ENCODE data around the gene ARL6IP6. TPM values are rescaled to one million over a fixed set of nuclear protein-coding genes. Genes with fewer than 3 reads are reported as not detected.
"Not testable (repeated sequence)": the region's sequence is repeated elsewhere in the genome, so short reads cannot be mapped to it uniquely, and the experiment has no call there.

The ARL6IP6 gene
- total and polyA plus RNA-seq, 2 experiments from 2014 or later: 18.2 to 23.2 TPM

DNA sequence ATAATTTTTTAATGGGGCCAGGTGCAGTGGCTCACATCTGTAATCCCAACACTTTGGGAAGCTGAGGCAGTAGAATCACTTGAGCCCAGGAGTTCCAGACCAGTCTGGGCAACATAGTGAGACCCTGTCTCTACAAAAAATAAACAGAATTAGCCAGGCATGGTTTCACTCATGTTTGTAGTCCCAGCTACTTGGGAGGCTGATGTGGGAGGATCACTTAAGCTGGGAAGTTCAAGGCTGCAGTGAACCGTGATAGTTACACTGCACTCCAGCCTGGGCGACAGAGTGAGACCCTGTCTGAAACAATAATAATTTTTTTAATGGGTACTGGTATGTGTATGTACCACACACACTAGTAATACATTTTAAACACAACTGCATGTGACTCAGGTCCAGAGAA is 2.4 kb downstream of the ARL6IP6 start:
- Histone ChIP-seq H3K36me3 (replicated peaks; ENCODE audit: insufficient read depth, low read depth) (no peaks in the 10 kb centered on the region), H3K27ac (no peak overlapping the region), H3K27me3 (no peaks in the 10 kb centered on the region), H3K4me1 (ENCODE audit: insufficient read depth) (peaks cover 14% of the 10 kb centered on the region), H4K20me1 (ENCODE audit: insufficient read depth, poor library complexity, severe bottlenecking) (peaks cover 11% of the 10 kb centered on the region), H3K4me2 (peak overlapping the region; percentile 85), H3K79me2 (peaks cover 76% of the 10 kb centered on the region), H3K4me3 (no peak overlapping the region), H3K9me2 (replicated peaks; ENCODE audit: insufficient read depth) (no peaks in the 10 kb centered on the region), H3K9me3 (ENCODE audit: low read depth) (no peaks in the 10 kb centered on the region), H2AFZ (no peak overlapping the region)
- TF ChIP-seq, protein P1, sequence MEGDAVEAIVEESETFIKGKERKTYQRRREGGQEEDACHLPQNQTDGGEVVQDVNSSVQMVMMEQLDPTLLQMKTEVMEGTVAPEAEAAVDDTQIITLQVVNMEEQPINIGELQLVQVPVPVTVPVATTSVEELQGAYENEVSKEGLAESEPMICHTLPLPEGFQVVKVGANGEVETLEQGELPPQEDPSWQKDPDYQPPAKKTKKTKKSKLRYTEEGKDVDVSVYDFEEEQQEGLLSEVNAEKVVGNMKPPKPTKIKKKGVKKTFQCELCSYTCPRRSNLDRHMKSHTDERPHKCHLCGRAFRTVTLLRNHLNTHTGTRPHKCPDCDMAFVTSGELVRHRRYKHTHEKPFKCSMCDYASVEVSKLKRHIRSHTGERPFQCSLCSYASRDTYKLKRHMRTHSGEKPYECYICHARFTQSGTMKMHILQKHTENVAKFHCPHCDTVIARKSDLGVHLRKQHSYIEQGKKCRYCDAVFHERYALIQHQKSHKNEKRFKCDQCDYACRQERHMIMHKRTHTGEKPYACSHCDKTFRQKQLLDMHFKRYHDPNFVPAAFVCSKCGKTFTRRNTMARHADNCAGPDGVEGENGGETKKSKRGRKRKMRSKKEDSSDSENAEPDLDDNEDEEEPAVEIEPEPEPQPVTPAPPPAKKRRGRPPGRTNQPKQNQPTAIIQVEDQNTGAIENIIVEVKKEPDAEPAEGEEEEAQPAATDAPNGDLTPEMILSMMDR (IDR thresholded peaks at IDR 0.05; ENCODE audit: poor library complexity): no peak
- TF ChIP-seq EZH2 (IDR thresholded peaks at IDR 0.05; ENCODE audit: borderline replicate concordance) (no peak), EZH2phosphoT487 (IDR thresholded peaks at IDR 0.05; ENCODE audit: low read depth, severe bottlenecking, unreplicated experiment) (no peak)
- no peak for DNase-seq (ENCODE audit: low spot score)
- WGBS (ENCODE audit: low lambda C conversion rate, missing lambda C conversion rate): 81% methylated on average over 2 of the region's 2 CpGs

DNA sequence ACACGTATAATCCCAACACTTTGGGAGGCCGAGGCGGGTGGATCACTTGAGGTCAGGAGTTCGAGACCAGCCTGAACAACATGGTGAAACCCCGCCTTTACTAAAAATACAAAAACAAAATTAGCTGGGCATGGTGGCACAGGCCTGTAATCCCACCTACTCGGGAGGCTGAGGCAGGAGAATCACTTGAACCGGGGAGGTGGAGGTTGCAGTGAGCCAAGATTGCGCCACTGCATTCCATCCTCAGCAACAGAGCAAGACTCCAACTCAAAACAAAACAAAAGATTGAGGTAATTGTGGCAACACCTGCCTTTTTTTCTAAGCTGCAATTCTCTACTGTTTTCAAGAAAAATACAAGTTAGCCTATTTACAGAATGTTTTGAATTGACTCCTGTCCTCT is 4.2 kb downstream of the ARL6IP6 start:
- H3K9me3 ChIP-seq (ENCODE audit: low read depth); H3K36me3 ChIP-seq (replicated peaks; ENCODE audit: insufficient read depth, low read depth); H3K4me2 ChIP-seq; H4K20me1 ChIP-seq (ENCODE audit: insufficient read depth, poor library complexity, severe bottlenecking); DNase-seq (ENCODE audit: low spot score); H3K4me3 ChIP-seq; H3K9me2 ChIP-seq (replicated peaks; ENCODE audit: insufficient read depth); H2AFZ ChIP-seq; H3K27ac ChIP-seq; H3K27me3 ChIP-seq: not testable (repeated sequence)
- 97% methylated on average over 8 of the region's 8 CpGs for WGBS (ENCODE audit: low lambda C conversion rate, missing lambda C conversion rate)
- peaks cover 71% of the 10 kb centered on the region for H3K79me2 ChIP-seq
- peaks cover 11% of the 10 kb centered on the region for H3K4me1 ChIP-seq (ENCODE audit: insufficient read depth)

DNA sequence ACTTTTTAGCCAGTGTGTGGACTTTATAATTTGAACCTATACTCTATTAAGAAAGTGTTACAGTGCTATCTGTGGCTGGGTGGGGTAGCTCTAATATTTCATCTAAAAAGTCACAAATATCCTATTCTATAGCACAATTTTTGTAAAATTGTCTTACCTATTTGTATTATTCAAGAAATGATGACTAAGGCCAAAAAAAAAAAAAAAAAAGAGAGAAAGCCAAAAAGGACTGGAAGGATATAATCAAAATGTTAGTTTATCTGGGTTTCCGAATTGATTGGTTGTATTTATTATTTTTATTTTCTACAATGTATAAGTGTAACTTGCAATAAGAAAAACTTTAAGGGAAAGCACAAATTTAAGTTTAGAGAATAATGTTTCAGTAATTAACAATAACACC is 5.5 kb downstream of the ARL6IP6 start:
- no peaks in the 10 kb centered on the region for H3K9me2 ChIP-seq (replicated peaks; ENCODE audit: insufficient read depth)
- H3K4me2 ChIP-seq: no peak overlapping the region
- peaks cover 5% of the 10 kb centered on the region for H4K20me1 ChIP-seq (ENCODE audit: insufficient read depth, poor library complexity, severe bottlenecking)
- WGBS (ENCODE audit: low lambda C conversion rate, missing lambda C conversion rate): 97% methylated on average over 1 of the region's 1 CpG
- H3K27me3 ChIP-seq: no peaks in the 10 kb centered on the region
- peaks cover 73% of the 10 kb centered on the region for H3K79me2 ChIP-seq
- H3K4me3 ChIP-seq: no peak overlapping the region
- no peak overlapping the region for H2AFZ ChIP-seq
- H3K4me1 ChIP-seq (ENCODE audit: insufficient read depth): peaks cover 11% of the 10 kb centered on the region
- H3K36me3 ChIP-seq (replicated peaks; ENCODE audit: insufficient read depth, low read depth): no peaks in the 10 kb centered on the region
- no peak for DNase-seq (ENCODE audit: low spot score)
- no peaks in the 10 kb centered on the region for H3K9me3 ChIP-seq (ENCODE audit: low read depth)
- TF ChIP-seq, protein P1 (IDR thresholded peaks at IDR 0.05; ENCODE audit: poor library complexity): no peak
- TF ChIP-seq EZH2 (IDR thresholded peaks at IDR 0.05; ENCODE audit: borderline replicate concordance): no peak
- no peak overlapping the region for H3K27ac ChIP-seq

DNA sequence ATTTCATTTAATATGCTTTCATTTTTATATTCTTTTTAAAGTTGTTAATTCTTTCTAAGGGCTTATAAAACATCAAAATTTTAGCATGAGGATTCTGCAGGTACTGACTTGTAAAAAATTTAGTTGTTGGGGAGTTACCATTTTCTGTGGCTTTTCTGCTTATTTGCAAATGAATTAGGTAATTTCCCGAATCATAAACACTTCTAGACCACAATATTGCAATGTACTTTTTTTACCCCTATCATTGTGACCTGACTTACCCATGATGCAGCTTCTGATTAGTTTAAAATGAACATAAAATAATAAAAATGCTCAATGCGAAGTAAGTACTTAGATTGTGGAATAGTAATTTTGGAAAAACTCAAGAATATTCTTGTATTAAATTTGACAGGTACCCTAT is 11.4 kb downstream of the ARL6IP6 start:
- Histone ChIP-seq H3K4me3 (no peak overlapping the region), H3K9me2 (replicated peaks; ENCODE audit: insufficient read depth) (no peaks in the 10 kb centered on the region), H3K79me2 (peaks cover 18% of the 10 kb centered on the region), H3K4me2 (no peak overlapping the region), H3K4me1 (ENCODE audit: insufficient read depth) (no peaks in the 10 kb centered on the region), H3K27ac (no peak overlapping the region), H3K27me3 (no peaks in the 10 kb centered on the region), H3K9me3 (ENCODE audit: low read depth) (no peaks in the 10 kb centered on the region), H2AFZ (no peak overlapping the region), H3K36me3 (replicated peaks; ENCODE audit: insufficient read depth, low read depth) (no peaks in the 10 kb centered on the region), H4K20me1 (ENCODE audit: insufficient read depth, poor library complexity, severe bottlenecking) (no peaks in the 10 kb centered on the region)
- TF ChIP-seq EZH2phosphoT487 (IDR thresholded peaks at IDR 0.05; ENCODE audit: low read depth, severe bottlenecking, unreplicated experiment) (no peak), EZH2 (IDR thresholded peaks at IDR 0.05; ENCODE audit: borderline replicate concordance) (no peak)
- TF ChIP-seq, protein P1 (IDR thresholded peaks at IDR 0.05; ENCODE audit: poor library complexity): no peak
- 97% methylated on average over 2 of the region's 2 CpGs for WGBS (ENCODE audit: low lambda C conversion rate, missing lambda C conversion rate)
- no peak for DNase-seq (ENCODE audit: low spot score)

Data from hepatocyte (in vitro differentiated cells).